AG04450 (cell line): ENCODE measurements around the gene SPHK1. TPM values are rescaled to one million over a fixed set of nuclear protein-coding genes. Genes with fewer than 3 reads are reported as not detected.

Experiments used
- CTCF ChIA-PET: fragments of 300-600, 350-600 bp; formaldehyde crosslinking; extraction: SDS; loops from one replicate; lab custom pipeline; 2022; ENCODE audit warnings: antibody characterized with exemption, inconsistent platforms; lab: Charles Lee
- POLR2A ChIA-PET: fragments of 350-600 bp; formaldehyde crosslinking; extraction: SDS; loops from one replicate; lab custom pipeline; 2021; ENCODE audit warnings: antibody characterized with exemption, inconsistent platforms; lab: Yijun Ruan, JAX
- DNase-seq: peaks from one replicate; pipeline ENCODE4 v3.0.0-alpha.2; 2011; ENCODE audit warnings: low read depth, low spot score
- H3K27ac ChIP-seq: one replicate; pipeline ENCODE4 v1.5.1; 2012; ENCODE audit warnings: low read depth, low read length, control low read depth
- H3K27me3 ChIP-seq: one replicate; pipeline ENCODE4 v1.6.0; 2012; ENCODE audit warnings: low read length; ENCODE audit not compliant: control insufficient read depth, insufficient read depth
- H3K4me3 ChIP-seq: 2 replicates; pipeline ENCODE4 v1.5.1; 2011; ENCODE audit warnings: mild to moderate bottlenecking, low read depth, low read length, control low read depth
- H3K9me3 ChIP-seq: 2 replicates; pipeline ENCODE4 v1.5.1; 2012; ENCODE audit warnings: low read length; ENCODE audit not compliant: control insufficient read depth, insufficient read depth
- polyA plus RNA-seq: library from polyadenylated mRNA; depleted of rRNA; stranded (reverse); fragments of >200 nt; gene quantifications from 2 replicates; pipeline ENCODE4 v1.2.3, GENCODE V29; 2011
- TF ChIP-seq, protein P1 (sequence below): IDR thresholded peaks from 2 replicates; pipeline ENCODE4 v1.5.1; 2011; ENCODE audit warnings: low read depth, low read length, control low read depth, inconsistent platforms

The SPHK1 gene
- polyA plus RNA-seq, 1 experiment, result 11.6 TPM

DNA sequence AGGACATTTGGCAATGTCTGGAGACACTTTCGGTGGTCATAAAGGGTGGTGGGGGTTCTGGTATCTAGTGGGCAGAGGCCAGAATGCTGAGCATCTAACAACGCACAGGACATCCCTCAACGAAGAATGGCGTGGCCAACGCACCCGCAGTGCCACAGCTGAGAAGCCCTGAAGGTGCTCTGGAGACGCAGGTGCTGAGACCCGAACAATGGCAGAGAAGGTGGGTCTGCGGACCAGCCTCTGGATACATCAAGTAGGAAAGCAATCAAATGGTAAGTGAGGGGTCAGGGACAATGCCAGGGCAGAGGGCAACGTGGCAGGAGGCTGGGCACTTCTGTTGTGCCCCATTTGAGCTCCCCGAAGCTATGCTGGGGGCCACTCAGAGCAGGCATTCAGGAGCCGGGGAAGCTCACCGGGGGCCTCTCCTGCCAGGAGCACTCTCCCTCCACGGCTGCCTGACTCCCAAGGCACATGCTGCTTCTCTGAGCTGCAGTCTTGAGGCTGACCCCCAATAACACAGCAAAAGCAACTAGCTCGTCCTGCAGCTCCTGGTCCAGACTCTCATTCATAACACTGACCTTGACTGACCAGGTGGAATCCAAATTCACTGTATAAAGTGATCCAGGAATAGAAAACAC is 26.0 kb downstream of the SPHK1 start:
- no peak for DNase-seq
- Histone ChIP-seq H3K27ac (no peak overlapping the region), H3K4me3 (no peak overlapping the region), H3K9me3 (no peaks in the 10 kb centered on the region), H3K27me3 (no peaks in the 10 kb centered on the region)
- ChIA-PET POLR2A (no interaction called here), CTCF (interaction anchor here (0.5 to 6.3 kb wide), 5 partner anchors 13 to 114 kb away, joined by 3 to 78 read pairs (median 6); no protein-coding TSS in a partner anchor)
- TF ChIP-seq, protein P1, sequence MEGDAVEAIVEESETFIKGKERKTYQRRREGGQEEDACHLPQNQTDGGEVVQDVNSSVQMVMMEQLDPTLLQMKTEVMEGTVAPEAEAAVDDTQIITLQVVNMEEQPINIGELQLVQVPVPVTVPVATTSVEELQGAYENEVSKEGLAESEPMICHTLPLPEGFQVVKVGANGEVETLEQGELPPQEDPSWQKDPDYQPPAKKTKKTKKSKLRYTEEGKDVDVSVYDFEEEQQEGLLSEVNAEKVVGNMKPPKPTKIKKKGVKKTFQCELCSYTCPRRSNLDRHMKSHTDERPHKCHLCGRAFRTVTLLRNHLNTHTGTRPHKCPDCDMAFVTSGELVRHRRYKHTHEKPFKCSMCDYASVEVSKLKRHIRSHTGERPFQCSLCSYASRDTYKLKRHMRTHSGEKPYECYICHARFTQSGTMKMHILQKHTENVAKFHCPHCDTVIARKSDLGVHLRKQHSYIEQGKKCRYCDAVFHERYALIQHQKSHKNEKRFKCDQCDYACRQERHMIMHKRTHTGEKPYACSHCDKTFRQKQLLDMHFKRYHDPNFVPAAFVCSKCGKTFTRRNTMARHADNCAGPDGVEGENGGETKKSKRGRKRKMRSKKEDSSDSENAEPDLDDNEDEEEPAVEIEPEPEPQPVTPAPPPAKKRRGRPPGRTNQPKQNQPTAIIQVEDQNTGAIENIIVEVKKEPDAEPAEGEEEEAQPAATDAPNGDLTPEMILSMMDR, result no peak

DNA sequence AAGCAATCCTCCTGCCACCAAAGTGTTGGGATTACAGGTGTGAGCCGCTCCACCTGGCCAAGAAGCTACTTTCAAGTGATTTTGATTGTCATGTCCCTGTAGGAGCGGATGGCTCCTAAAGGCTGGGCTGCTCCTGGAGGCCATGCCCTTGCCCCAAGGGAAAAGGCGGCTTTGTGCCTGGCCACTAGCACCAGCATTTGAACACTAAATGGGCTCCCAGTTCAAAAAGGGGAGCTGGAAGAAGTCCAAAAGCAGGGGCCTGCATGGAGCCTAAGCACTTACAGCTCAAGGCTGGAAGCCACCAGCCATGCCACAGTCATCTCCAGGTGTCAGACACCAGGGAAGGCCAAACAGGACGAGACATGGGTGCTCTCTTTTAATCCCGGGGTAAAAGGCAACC is 26.8 kb downstream of the SPHK1 start:
- DNase-seq, result no peak
- Histone ChIP-seq H3K9me3 (no peaks in the 10 kb centered on the region), H3K27me3 (no peaks in the 10 kb centered on the region), H3K4me3 (no peak overlapping the region), H3K27ac (no peak overlapping the region)
- CTCF ChIA-PET, result interaction anchor here (0.5 to 6.3 kb wide), 6 partner anchors 13 to 115 kb away, joined by 3 to 78 read pairs (median 5); no protein-coding TSS in a partner anchor
- TF ChIP-seq, protein P1, result no peak
- POLR2A ChIA-PET, result no interaction called here

DNA sequence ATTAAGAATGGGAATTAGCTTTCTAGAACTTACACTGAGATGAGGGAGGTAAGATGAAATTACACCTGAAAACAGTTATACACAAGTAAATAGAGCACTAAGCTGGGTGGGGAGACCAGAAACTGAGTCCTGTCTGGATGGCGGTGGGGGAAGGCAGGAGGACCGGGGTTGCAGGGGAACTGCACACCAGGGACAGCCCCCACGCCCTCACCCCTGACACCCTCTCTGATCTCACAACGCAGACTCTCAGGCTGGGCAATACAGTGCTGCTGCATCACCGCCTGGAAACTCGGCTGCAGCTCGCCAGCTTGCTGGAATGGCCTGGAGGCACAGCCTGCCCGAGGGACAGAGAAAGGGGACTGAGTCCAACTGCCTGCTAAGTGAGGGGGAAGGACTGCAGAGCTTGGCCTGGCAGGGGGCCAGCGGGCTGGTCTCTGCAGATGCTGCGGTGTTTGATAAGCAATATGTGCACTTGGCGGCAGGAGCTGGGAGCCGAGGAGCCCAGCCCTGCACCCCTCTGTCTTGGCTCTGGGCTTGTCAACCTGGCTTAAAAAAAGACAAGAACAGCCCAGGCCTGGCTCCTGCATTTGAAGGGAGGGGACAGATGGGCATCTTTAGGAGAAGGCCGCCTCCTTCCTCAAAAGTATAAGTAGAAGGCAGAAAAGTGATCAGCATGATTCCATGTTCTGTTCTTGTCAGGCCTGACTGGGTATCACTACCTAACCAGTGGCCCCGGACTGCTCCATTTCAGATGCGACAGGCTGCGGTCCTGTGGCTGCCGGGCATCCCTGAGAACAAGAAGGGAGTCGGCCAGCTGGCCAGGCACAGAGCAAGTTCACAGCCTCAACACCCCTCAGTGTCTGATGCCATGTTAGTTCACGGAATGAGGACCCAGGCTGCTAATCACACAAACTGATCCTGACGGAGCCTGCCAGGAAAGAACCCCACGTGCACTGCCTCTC is 30.2 kb downstream of the SPHK1 start:
- TF ChIP-seq, protein P1, result no peak
- no peak for DNase-seq
- CTCF ChIA-PET, result interaction anchor here (1.8 kb wide), 2 partner anchors 17 to 44 kb away, joined by 10 to 12 read pairs; no protein-coding TSS in a partner anchor
- no peaks in the 10 kb centered on the region for H3K27me3 ChIP-seq
- H3K4me3 ChIP-seq, result no peak overlapping the region
- no peak overlapping the region for H3K27ac ChIP-seq
- no peaks in the 10 kb centered on the region; the same call in 1 of the 2 replicates for H3K9me3 ChIP-seq
- POLR2A ChIA-PET, result interaction anchor here (0.5 kb wide), 1 partner anchor 13 kb away, joined by 4 read pairs; no protein-coding TSS in a partner anchor

DNA sequence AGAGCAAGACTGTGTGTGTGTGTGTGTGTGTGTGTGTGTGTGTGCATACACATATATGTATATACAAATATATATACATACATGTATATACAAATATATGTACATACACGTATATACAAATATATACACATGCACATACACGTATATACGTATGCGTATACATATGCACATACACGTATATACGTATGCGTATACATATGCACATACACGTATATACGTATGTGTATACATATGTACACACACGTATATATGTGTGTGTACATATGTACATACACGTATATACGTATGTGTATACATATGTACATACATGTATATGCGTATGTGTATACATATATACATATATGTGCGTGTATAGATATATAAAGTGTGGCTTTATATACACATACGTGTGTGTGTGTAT is 31.4 kb downstream of the SPHK1 start:
- no peak overlapping the region for H3K4me3 ChIP-seq
- TF ChIP-seq, protein P1, result no peak
- POLR2A ChIA-PET, result no interaction called here
- no peak overlapping the region for H3K27ac ChIP-seq
- no peaks in the 10 kb centered on the region for H3K27me3 ChIP-seq
- no peaks in the 10 kb centered on the region; the same call in 1 of the 2 replicates for H3K9me3 ChIP-seq
- CTCF ChIA-PET, result interaction anchor here (1.3 to 1.7 kb wide), 2 partner anchors 18 to 43 kb away, joined by 3 to 6 read pairs; no protein-coding TSS in a partner anchor
- no peak for DNase-seq
